Inflammatory macrophage (primary cell): ENCODE results near the gene RBM4.

Experiments
- DNase-seq, 2 donors: peaks; one replicate each; pipeline ENCODE4 v3.0.0-alpha.2; 2020 to 2022

Gene RBM4

DNA sequence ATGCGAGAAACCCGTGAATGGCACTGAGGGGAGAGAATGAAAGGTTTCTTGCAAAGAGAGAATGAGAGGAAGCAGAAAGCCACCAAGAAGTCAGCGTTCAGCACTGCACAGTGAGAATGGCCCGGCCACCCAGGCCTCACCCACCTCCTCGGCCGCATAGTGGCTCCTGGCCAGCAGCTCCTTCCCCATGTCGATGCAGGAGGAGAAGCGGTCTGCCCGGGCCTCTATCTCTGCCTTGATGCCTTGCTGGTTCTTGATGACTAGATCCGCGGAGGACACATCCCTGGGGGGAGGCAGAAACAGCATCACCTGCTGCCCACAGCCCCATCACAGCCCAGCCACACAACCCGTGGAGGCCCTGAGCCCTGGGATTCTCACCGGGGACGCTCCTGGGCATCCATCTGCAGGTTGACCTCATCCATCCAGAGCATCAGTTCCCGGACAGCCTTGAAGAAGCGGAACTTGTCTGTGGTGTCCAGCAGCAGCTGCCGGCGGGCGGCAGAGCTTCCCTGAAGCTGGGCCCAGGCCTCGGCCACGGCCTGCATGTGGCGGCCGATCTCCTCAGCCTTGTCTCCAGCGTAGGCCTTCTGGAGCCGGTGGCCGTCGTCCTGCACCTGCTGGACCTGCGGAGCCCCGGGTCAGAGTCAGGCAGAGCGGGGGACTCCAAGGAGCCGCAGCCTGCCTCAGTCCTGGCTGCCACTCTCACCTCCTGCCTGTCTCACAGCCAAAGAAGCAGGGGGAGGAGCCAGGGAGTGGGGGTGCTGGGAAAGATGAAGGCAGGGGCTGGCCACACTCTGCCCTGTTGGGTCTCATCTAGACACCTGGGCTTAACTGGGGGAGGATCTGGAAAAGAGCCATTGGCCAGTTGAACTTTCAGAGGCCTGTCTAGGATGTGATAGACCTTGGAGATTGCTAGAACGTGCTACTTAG, 51.4 kb downstream of the RBM4 start:
- DNase-seq: no peak

DNA sequence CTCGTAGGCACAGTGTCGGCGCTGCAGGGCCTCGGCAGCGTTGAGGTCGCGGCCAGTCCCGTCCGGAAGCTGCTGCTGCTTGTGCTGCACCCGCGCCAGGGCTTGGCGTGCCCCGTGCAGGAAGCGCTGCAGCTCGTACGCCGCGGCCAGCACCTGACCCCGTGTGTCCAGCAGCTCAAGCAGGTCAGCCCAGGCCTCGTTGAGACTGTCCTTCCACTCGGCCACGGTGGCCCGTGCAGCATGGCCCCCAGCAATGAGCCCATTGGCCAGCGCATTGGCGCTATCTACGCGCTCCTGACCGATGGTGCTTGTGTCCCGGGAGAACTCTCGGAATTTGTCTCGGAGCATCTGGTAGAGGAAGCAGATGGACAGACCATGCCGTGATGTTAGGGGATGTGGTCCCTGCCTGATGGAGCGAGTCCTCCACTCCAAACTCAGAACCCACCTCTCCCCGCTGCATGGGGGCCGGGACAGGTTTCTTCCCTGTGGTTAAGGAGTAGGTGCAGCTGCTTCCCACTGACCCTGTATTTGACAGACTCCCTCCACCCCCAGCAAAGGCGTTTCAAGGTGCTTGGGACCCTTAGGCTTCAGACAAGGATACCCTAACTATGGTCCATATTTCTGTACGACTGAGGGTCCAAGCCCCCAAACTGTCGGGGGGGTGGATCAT, 52.9 kb downstream of the RBM4 start:
- no peak for DNase-seq

DNA sequence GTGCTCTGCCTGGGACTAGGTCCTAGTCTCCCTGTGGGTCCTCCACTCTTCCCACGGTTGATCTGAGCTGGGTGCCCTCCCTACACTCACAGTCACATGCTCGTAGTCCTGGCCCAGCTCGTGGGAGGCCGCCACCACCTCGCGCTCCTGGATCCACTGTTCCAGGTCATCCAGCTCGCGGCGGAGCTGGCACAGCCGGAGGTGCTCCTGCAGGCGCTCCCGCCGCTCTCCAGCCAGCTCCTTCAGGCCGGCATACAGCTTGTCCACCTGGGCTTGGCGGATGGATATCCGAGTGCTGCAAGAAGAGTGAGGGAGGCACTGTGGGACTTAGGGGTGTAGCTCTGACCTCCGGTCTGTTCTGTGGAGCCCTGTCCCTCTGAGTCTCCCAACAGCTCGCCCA, 53.9 kb downstream of the RBM4 start:
- DNase-seq: no peak

DNA sequence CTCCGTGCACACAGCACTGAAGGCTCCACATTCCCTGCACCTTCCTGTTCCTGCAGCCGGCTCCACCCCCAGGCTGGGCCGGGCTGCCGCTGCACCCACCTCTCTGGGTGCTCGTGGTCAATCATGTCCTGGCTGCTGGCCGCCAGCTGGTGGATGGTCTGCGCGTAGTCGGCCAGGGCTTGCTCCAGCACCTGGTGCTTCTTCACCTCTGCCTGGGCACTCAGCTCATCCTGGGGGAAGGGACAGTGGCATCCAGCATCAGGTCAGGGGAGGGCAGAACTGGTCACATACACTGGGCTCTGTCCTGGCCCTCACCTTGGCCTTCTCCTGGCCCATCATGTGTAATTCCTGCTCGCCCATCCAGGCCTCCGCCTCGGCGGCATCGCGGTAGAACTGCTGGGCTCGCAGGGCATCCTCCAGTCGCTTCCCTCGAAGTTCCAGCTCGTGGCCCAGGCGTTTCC, 54.4 kb downstream of the RBM4 start:
- DNase-seq: no peak

DNA sequence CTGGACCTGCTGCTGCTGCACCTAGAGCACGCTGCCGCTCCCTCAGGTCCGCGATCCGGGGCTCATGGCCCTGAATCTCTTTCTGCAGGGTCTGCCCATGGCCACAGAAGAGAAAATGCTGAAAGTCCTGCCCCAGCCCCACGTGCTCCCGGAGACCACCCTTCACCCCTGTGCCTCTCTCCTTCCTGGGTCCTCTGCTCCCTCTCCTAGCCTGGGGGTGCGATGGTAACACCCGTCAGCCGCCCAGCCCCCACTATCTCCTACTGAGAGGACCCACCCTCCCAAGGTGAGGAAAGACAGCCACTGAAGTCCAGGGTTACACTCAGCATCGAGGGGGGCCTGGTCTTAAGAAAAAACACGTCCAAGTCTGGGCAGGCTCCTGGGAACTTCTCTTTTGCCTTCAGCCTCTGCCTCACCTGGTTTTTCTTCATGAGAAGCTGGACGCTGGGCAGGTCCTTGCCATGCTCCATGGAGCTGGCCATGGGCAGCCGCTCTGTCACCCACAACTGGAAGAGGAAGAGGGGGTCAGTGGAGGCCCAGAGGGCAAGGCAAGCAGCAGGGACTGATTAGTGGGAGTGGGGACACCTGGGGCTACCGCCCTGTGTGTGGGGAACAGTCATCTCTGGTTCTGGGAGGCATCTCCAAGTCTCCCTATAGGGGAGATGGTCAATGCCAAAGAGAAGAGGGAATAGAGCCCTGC, 55.0 kb downstream of the RBM4 start:
- no peak for DNase-seq

DNA sequence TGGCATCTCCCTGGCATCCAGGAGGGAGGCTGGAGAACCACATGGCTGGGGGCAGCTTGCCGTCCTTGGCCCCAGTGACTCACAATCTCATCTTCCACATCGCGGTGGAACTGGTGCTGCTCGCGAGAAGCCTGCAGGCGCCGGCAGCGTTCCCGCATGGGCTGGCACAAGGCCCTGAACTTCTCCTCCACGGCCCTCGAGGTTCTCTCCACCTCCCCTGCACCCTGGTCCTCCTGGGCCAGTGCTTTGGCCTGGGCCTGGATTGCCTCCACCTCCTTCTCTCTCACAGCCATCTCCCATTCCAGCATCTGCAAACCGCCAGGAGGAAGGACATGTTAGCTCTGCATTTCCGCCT, 55.5 kb downstream of the RBM4 start:
- no peak for DNase-seq

DNA sequence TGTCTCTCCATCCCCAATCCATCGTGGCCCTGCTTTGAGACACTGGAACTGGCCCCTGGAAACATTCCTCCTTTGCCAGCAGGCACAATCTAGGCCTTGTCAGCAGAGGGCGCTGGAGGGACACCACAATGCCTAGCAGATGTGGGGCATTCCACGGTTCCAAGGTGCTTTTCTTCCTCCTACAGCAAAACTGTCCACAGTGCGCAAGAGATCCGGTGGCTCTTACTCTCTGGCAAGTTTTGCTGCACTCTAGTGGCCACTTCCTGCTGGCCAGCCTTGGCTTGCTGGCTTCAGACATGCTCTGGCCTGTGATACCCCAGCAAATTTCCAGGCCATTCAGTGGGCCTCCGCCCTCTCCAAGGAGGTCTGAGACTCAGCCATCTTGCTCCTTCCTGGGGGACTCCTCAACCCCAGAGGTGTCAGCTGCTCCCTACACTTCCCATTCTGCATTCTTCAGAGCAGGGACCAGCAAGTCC, 56.3 kb downstream of the RBM4 start:
- DNase-seq: peak; percentile 90 to 95
